Breast epithelium (tissue), 3 donors: ENCODE data around the gene EIF6.
"Not testable (repeated sequence)": the region's sequence is repeated elsewhere in the genome, so short reads cannot be mapped to it uniquely, and the experiment has no call there.

Experiments used
- CTCF ChIP-seq, 3 donors: fragments of 450-650 bp; IDR thresholded peaks; one replicate each; pipeline ENCODE4 v1.5.1; 2016 to 2017; ENCODE audit warnings: antibody characterized with exemption in 3 of 3, mild to moderate bottlenecking in 3 of 3, moderate library complexity in 3 of 3
- POLR2AphosphoS5 ChIP-seq, 3 donors: sonication (generic); formaldehyde crosslinking; IDR thresholded peaks; one replicate each; pipeline ENCODE4 v1.6.1; 2017; ENCODE audit warnings: antibody characterized with exemption in 3 of 3

- TF ChIP-seq CTCF, POLR2AphosphoS5 (IDR thresholded peaks at IDR 0.05): not testable (repeated sequence)
Measured at GRCh38 chr20:35262321-35262720, 22.3 kb downstream of the EIF6 start.
